A673 (cell line): Measurements from ENCODE around the gene C1QTNF8.

Experiments
- CTCF ChIP-seq: fragments of 300-800, 200-600 bp; sonication (generic); conservative IDR thresholded peaks from 2 replicates; pipeline ENCODE4 v1.5.1; 2017; ENCODE audit warnings: low read depth, mild to moderate bottlenecking, antibody characterized with exemption, low read length, moderate library complexity, mixed read lengths
- EZH2 ChIP-seq: fragments of 200-600 bp; sonication (generic); IDR thresholded peaks from 2 replicates; pipeline ENCODE4 v1.6.1; 2017; ENCODE audit warnings: borderline replicate concordance, low read depth, mild to moderate bottlenecking, mixed read lengths, antibody characterized with exemption, low read length; ENCODE audit not compliant: poor library complexity, severe bottlenecking

GRCh38 chr16:1099189-1100083, 3.4 kb upstream of the C1QTNF8 start:
- TF ChIP-seq CTCF (no peak), EZH2 (no peak)
